Stimulated activated CD4-positive, alpha-beta T cell treated with anti-CD3 and anti-CD28 coated beads, Interleukin-4, amount 100 ng/mL, for 24 hours (primary cell): ENCODE results near the gene PLIN5.
A peak's percentile ranks its signal among the peaks of the same experiment; 100 is the strongest.
"Not testable (repeated sequence)": the region's sequence is repeated elsewhere in the genome, so short reads cannot be mapped to it uniquely, and the experiment has no call there.

Source experiments
- DNase-seq: peaks from one replicate; pipeline ENCODE4 v3.0.0-alpha.2; 2020

PLIN5 gene

GRCh38 chr19:4542896-4543841, 8.1 kb upstream of the PLIN5 start:
- DNase-seq, result no peak

- not testable (repeated sequence) for DNase-seq
These were observed 6.8 kb upstream of the PLIN5 start for GRCh38 chr19:4541806-4542145.

- DNase-seq, result no peak
These were observed 6.2 kb upstream of the PLIN5 start for GRCh38 chr19:4541114-4541805.

- DNase-seq, result no peak
These were observed 4.9 kb upstream of the PLIN5 start, which contains the start of gene LRG1 for GRCh38 chr19:4539693-4540581. LRG1 (minus strand) TSS chr19:4540036; CDS start chr19:4540013, 23 bp downstream.

- no peak for DNase-seq
These were observed 4.2 kb upstream of the PLIN5 start for GRCh38 chr19:4539169-4539692.

GRCh38 chr19:4538601-4538954, 3.6 kb upstream of the PLIN5 start:
- DNase-seq, result no peak

- no peak for DNase-seq
These were observed 3.1 kb upstream of the PLIN5 start for GRCh38 chr19:4537953-4538600.

GRCh38 chr19:4536798-4537197, 1.8 kb upstream of the PLIN5 start:
- DNase-seq, result no peak

GRCh38 chr19:4533835-4534424, 1.1 kb downstream of the PLIN5 start:
- DNase-seq, result no peak

GRCh38 chr19:4533334-4533733, 1.7 kb downstream of the PLIN5 start:
- no peak for DNase-seq

- DNase-seq, result no peak
These were observed 3.4 kb downstream of the PLIN5 start for GRCh38 chr19:4531562-4532165.

GRCh38 chr19:4529924-4530522, 5.0 kb downstream of the PLIN5 start:
- DNase-seq, result no peak

GRCh38 chr19:4528843-4529242, 6.2 kb downstream of the PLIN5 start:
- DNase-seq, result no peak

- DNase-seq, result not testable (repeated sequence)
These were observed 7.6 kb downstream of the PLIN5 start for GRCh38 chr19:4527377-4527776.

- DNase-seq, result no peak
These were observed 9.4 kb downstream of the PLIN5 start for GRCh38 chr19:4525563-4526002.

GRCh38 chr19:4524808-4525562, 10.0 kb downstream of the PLIN5 start:
- peak; percentile 74 for DNase-seq

GRCh38 chr19:4523306-4524110, 11.5 kb downstream of the PLIN5 start:
- DNase-seq, result peak; percentile 23

- no peak for DNase-seq
These were observed 12.6 kb downstream of the PLIN5 start for GRCh38 chr19:4522291-4523002.

- DNase-seq, result no peak
These were observed 13.2 kb downstream of the PLIN5 start for GRCh38 chr19:4521888-4522242.
